GM10266 (cell line): ENCODE measurements around the gene FAM210B.

ENCODE experiments used
- DNase-seq: peaks from one replicate; pipeline ENCODE4 v3.0.0; 2012; ENCODE audit errors: extremely low spot score
- CTCF ChIP-seq: IDR thresholded peaks from 2 replicates; pipeline ENCODE4 v1.5.1; 2012; ENCODE audit warnings: mild to moderate bottlenecking, low read depth; ENCODE audit not compliant: control insufficient read depth, insufficient read depth; ENCODE audit errors: missing control alignments

Gene FAM210B

DNA sequence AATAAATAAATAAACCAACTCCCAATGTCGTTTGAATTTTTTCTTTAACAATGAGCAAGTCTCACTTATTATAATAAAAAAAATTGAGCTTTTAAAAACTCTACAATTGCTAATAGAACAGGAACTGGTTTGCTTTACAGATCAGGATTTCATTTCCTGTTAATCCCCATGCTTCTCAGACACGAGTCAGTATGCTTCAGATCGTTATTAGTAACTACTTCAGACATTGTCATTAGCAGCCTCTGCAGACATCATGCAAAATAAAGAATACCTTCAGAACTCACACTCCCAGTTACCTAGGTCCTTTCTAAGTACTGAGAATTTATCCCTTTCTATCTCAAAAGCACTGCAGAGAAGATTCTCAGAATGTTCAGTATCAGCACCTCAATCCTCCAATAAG, 10.0 kb upstream of the FAM210B start:
- TF ChIP-seq CTCF: no peak
- DNase-seq: no peak

- TF ChIP-seq CTCF: no peak
Observed at GRCh38 chr20:56350842-56351241, 7.9 kb upstream of the FAM210B start.

DNA sequence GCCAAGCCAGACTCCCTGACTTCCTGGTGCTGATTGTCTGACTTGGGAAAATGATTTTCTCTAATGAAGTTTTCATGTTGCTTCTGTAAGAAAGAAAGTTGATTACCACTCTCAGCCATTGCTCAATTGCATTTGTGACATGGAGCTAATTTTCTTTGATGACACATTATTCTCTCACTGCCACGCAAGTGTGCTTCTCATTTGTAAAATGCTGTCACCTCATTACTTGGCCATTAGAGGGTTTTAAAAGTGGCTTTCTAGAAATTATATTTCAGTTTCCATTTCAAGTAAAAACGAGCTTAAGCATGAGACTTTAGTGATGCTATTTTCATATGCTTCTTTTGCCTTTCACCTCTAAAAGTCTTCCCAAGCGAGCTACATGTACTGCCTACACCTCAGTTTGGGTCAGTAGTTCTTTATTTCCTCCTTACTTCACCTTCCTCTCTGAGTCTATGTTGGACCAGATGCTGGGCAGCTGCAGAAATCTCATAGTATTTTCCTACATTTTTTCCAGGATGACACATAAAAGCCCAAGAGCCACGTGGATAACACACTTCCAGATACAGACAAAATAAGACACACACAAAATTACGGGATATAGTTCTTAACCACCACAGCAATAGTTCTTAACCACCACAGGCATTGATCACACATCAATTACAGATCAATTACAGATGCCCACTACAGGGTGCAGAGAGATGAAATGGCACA, 6.3 kb upstream of the FAM210B start:
- no peak for DNase-seq
- no peak for TF ChIP-seq CTCF

More at GRCh38 chr20:56350842-56351241, 7.9 kb upstream of the FAM210B start:
- DNase-seq: no peak

DNA sequence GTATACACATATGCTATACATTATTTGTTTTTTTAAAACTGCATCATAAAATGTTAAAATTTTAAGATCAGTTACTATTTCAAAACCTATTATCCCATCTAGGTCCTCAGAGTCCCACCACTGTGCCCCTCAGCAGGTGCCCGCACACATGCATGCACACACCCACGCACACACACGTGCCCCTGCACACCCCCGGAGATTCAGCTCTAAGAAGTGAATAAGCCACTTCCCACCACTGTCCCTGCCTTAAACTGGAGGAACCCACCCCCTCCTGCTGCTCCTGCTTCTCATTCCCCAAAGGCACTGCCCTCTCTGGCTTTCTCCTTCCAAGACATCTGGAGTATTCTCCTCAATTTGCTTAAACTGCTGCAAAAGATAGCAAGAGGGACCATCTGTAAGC, 5.4 kb upstream of the FAM210B start:
- no peak for TF ChIP-seq CTCF
- DNase-seq: no peak

DNA sequence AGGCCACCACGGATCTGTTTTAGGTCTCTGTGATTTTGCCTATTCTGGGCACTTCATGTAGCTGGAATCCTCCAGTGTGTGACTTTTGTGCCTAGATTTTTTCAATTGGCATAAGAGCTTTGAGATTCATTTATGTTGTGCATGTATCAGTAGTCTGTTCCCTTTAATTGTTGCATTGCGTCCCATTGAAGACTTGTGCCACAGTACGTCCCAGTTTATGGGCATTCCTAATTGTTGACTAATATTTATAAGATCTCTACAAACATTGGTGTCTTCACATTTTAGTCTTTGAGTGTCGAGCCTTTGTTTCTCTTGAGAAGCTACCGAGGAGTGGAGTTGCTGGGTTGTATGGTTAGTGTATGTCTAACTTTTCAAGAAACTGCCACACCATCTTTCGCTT, 704 bp upstream of the FAM210B start:
- DNase-seq: no peak
- no peak for TF ChIP-seq CTCF

DNA sequence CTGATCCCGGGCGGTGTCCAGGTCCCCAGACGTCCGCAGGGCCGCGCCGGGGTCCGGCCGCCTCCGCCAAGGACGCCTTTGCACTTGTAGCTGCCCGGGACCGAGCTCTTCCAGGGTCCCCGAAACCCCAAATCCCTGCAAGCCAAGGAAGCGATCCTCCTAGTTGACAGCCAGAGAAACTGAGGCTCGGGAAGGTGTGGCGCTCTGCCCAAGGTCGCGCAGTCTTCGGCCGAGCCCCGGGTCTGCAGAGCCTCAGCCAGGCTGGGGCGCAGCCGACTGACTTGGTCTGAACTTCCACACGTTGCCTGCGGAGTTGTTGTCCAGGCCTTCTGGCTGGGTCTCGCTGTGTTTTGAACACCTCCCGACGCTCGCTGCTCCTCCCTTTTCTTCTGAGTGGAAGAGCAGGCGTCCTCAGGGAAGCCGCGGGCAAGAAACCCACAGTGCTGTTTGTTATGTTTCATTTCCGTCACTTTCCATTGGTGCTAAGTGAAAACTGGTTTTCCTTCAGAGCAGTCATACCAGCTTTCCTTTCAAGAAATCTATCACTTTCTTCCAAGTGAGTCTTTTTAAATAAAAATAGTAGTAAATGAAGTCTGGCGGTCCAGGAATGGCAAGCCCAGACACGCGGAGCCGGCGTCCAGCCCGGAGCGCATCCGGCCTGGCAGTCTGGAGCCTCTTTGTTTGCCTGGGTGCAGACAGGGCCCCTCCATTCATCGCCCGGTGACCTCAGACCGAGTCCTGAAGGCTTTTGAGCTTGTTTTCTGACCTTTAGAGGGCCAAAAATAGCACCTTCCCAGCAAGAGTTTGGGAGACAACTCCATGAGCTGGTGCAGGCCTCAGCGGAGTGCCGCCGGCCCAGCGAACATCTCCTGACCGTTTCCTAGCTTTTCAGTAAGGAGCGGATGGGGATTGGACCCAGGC, 698 bp downstream of the FAM210B start:
- DNase-seq: peak; percentile 40
- TF ChIP-seq CTCF: no peak
